ENCODE data around the gene AUH. TPM values are rescaled to one million over a fixed set of nuclear protein-coding genes. Genes with fewer than 3 reads are reported as not detected.
A peak's percentile ranks its signal among the peaks of the same experiment; 100 is the strongest.

The AUH gene
- total and polyA plus RNA-seq, 7 donors = 13.1 to 40.9 (median 28.2) TPM

DNA sequence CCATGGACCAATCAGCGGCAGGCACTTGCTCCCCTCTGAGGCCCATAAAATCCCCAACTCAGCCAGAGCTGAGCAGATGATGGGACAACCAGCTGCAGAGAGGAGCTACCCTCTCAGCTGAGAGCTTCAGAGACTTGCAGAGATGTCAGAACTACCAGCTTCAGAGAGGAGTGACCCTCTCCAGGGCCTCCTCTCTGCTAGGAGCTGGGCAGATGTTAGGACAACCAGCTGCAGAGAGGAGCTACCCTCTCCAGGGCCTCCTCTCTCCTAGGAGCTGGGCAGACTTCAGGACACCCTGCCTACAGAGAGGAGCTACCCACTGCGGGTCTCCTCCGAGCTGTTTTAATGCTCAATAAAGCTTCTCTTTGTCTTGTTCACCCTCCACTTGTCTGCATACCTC, 3.0 kb upstream of the AUH start:
- TF ChIP-seq, protein P1, sequence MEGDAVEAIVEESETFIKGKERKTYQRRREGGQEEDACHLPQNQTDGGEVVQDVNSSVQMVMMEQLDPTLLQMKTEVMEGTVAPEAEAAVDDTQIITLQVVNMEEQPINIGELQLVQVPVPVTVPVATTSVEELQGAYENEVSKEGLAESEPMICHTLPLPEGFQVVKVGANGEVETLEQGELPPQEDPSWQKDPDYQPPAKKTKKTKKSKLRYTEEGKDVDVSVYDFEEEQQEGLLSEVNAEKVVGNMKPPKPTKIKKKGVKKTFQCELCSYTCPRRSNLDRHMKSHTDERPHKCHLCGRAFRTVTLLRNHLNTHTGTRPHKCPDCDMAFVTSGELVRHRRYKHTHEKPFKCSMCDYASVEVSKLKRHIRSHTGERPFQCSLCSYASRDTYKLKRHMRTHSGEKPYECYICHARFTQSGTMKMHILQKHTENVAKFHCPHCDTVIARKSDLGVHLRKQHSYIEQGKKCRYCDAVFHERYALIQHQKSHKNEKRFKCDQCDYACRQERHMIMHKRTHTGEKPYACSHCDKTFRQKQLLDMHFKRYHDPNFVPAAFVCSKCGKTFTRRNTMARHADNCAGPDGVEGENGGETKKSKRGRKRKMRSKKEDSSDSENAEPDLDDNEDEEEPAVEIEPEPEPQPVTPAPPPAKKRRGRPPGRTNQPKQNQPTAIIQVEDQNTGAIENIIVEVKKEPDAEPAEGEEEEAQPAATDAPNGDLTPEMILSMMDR (IDR thresholded peaks at IDR 0.05) = no peak
- TF ChIP-seq POLR2AphosphoS5 (IDR thresholded peaks at IDR 0.05) = no peak
- TF ChIP-seq POLR2A (IDR thresholded peaks at IDR 0.05) = no peak
- TF ChIP-seq EP300 (IDR thresholded peaks at IDR 0.05) = no peak
- Histone ChIP-seq H3K9me3 (no peaks in the 10 kb centered on the region), H3K27me3 (no peaks in the 10 kb centered on the region), H3K4me3 (no peak overlapping the region), H3K4me1 (peaks cover 0 to 18% (median 14%) of the 10 kb centered on the region in 4 donors), H3K27ac (no peak overlapping the region), H3K36me3 (no peaks in the 10 kb centered on the region)
- DNase-seq = no peak
- 80 to 97% methylated on average over 3 of the region's 3 CpGs for WGBS, 2 donors
- intact Hi-C loops (cut with DNase I) = loop anchor here (5.0 to 10.0 kb wide), 2 partner anchors 270 to 327 kb away; no protein-coding TSS in a partner anchor

DNA sequence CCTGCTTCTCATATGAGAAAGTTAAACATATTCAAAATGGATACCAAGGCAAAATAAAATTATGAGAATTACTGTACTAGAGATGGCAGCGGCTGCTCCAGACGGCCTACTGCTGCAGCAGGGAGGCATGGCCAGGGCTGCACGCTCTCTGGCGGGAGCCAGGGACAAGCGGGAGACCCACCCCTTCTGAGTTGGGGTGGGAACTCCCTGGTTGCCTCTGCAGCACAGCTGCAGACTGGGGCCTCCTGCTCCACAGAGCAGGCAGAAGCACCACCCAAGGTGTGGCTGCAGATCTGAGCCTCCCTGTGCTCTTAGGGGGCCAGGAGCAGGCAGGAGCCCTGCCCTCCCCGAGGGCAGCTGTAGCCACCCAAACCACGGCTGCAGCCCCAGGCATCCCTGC, 2.3 kb upstream of the AUH start:
- H3K4me3 ChIP-seq = no peak overlapping the region
- DNase-seq = no peak
- no peaks in the 10 kb centered on the region for H3K27me3 ChIP-seq
- no peaks in the 10 kb centered on the region for H3K9me3 ChIP-seq
- H3K36me3 ChIP-seq = no peaks in the 10 kb centered on the region
- no peak overlapping the region for H3K27ac ChIP-seq
- intact Hi-C loops (cut with DNase I) = loop anchor here (5.0 to 10.0 kb wide), 2 partner anchors 269 to 327 kb away; no protein-coding TSS in a partner anchor
- H3K4me1 ChIP-seq = peaks cover 0 to 22% (median 18%) of the 10 kb centered on the region in 4 donors
- no peak for TF ChIP-seq EP300 (IDR thresholded peaks at IDR 0.05)
- no peak for TF ChIP-seq POLR2A (IDR thresholded peaks at IDR 0.05)
- TF ChIP-seq POLR2AphosphoS5 (IDR thresholded peaks at IDR 0.05) = no peak
- TF ChIP-seq, protein P1 (IDR thresholded peaks at IDR 0.05) = no peak
- 91 to 95% methylated on average over 7 of the region's 7 CpGs for WGBS, 2 donors

DNA sequence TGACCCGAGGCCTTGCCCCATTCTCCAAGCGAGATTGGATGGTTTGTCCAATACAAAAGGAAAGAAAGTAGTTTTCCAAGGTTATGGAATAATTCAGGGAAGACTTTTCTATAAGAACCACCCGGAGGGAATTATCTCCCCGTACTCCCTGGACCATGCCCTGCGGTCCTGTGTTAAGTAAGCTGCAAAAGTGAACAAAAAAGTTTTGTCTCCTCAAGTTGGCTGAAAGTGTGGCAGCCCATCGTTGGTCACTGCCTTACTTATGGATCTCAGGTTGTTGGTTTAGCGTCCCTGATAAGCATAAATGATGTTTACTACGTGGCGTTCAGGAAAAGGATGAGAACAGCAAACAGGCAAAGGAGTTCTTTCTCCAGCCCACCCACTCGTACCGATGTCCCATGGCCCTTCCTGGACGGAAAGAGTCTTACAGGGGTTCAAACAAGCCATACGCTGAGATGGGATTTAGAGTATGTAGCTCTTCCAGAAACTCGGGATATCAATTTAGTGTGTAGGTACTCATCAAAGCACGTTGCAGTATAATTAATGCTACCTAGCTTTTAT, 413 bp upstream of the AUH start:
- peak overlapping the region in 3 of 4 donors; percentile 75 to 99 (median 97) for H3K4me3 ChIP-seq
- H3K9me3 ChIP-seq = no peaks in the 10 kb centered on the region
- no peaks in the 10 kb centered on the region for H3K36me3 ChIP-seq
- H3K27ac ChIP-seq = peak overlapping the region; percentile 89 to 90 (median 90)
- H3K27me3 ChIP-seq = no peaks in the 10 kb centered on the region
- no peak for DNase-seq
- 55 to 62% methylated on average over 15 of the region's 15 CpGs for WGBS, 2 donors
- intact Hi-C loops (cut with DNase I) = loop anchor here (2.0 to 10.0 kb wide), 3 partner anchors 61 to 325 kb away; partner anchors contain the start of gene NFIL3
- TF ChIP-seq POLR2A (IDR thresholded peaks at IDR 0.05) = no peak
- TF ChIP-seq, protein P1 (IDR thresholded peaks at IDR 0.05) = no peak
- TF ChIP-seq POLR2AphosphoS5 (IDR thresholded peaks at IDR 0.05) = peak in 1 of 4 donors; percentile 18
- peaks cover 0 to 36% (median 18%) of the 10 kb centered on the region in 4 donors for H3K4me1 ChIP-seq

DNA sequence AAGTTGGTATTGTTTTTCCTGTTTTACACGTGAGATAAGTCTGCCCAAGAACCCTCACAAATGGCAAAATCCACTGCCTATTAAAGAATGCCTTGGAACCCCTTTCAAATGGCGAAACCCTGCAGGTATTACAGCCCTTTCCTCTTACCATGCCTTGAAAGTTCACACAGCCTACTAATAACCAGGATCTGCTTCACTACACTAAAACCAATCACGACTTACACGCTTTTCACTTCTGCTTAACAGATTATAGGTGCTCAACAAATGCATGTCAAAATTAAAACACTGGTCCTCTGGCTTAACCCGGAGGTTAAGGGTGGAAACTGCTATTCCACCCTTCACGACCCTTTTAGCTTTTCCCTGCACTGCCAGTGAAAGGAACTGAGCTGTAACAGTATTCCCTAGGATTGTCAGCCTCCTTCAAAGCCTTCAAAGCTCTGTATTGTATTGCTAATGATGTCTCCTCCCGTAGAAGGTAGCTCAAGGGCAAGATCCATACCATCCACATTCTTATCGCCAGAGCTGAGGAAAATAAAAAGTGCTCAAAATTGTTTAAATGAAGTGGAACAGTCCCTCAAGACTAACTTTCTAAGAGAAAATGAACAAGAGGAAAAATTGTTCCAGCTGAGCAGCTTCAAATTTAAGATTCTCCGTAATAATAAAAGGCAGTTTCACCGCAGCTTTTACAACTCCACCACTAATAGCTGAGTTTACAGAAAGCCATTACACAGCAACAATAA, 997 bp downstream of the AUH start:
- WGBS, 2 donors = 9 to 18% methylated on average over 10 of the region's 10 CpGs
- no peaks in the 10 kb centered on the region for H3K27me3 ChIP-seq
- H3K27ac ChIP-seq = peak overlapping the region; percentile 89 to 90 (median 90)
- no peaks in the 10 kb centered on the region for H3K9me3 ChIP-seq
- H3K4me3 ChIP-seq = peak overlapping the region; percentile 75 to 99 (median 98)
- H3K4me1 ChIP-seq = peaks cover 0 to 36% (median 18%) of the 10 kb centered on the region in 4 donors
- H3K36me3 ChIP-seq = peaks cover 0 to 3% (median 0%) of the 10 kb centered on the region in 4 donors
- no peak for TF ChIP-seq POLR2AphosphoS5 (IDR thresholded peaks at IDR 0.05)
- TF ChIP-seq EP300 (IDR thresholded peaks at IDR 0.05) = no peak
- TF ChIP-seq, protein P1 (IDR thresholded peaks at IDR 0.05) = no peak
- no peak for TF ChIP-seq POLR2A (IDR thresholded peaks at IDR 0.05)
- DNase-seq = no peak
- intact Hi-C loops (cut with DNase I) = loop anchor here (2.0 to 10.0 kb wide), 3 partner anchors 168 to 323 kb away; no protein-coding TSS in a partner anchor
